Activated naive CD8-positive, alpha-beta T cell (primary cell): ENCODE measurements around the gene AKR1C4.

ENCODE experiments used
- H3K27ac Mint-ChIP-seq: one replicate; pipeline ENCODE4 v1.8.0; 2021; ENCODE audit warnings: mixed read lengths
- H3K27me3 Mint-ChIP-seq: one replicate; pipeline ENCODE4 v1.8.0; 2021; ENCODE audit warnings: mixed read lengths
- H3K36me3 Mint-ChIP-seq: one replicate; pipeline ENCODE4 v1.8.0; 2021; ENCODE audit warnings: mixed read lengths
- H3K4me1 Mint-ChIP-seq: one replicate; pipeline ENCODE4 v1.8.0; 2021; ENCODE audit warnings: low read depth, mixed read lengths
- H3K4me3 Mint-ChIP-seq: one replicate; pipeline ENCODE4 v1.8.0; 2021; ENCODE audit warnings: mild to moderate bottlenecking, mixed read lengths
- H3K9me3 Mint-ChIP-seq: one replicate; pipeline ENCODE4 v1.8.0; 2021; ENCODE audit warnings: low read depth, mixed read lengths

AKR1C4 gene

GRCh38 chr10:5268234-5268633, 71.6 kb downstream of the AKR1C4 start:
- Mint-ChIP-seq H3K9me3 (peaks cover 5% of the 10 kb centered on the region), H3K4me1 (peaks cover 5% of the 10 kb centered on the region), H3K27me3 (no peaks in the 10 kb centered on the region), H3K27ac (no peak overlapping the region), H3K36me3 (peaks cover 10% of the 10 kb centered on the region), H3K4me3 (no peak overlapping the region)
